Chondrocyte (in vitro differentiated cells): ENCODE data around the gene ITPR3. TPM values are rescaled to one million over a fixed set of nuclear protein-coding genes. Genes with fewer than 3 reads are reported as not detected.

Source experiments
- DNase-seq: peaks from one replicate; pipeline ENCODE4 v3.0.0; 2021; ENCODE audit warnings: mixed read lengths, low spot score
- H3K27ac Mint-ChIP-seq: one replicate; pipeline ENCODE4 v1.8.0; 2021; ENCODE audit warnings: mild to moderate bottlenecking, moderate library complexity, mixed read lengths; ENCODE audit not compliant: unreplicated experiment
- H3K27me3 Mint-ChIP-seq: 2 replicates; pipeline ENCODE4 v1.8.0; 2021; ENCODE audit warnings: low read depth, mixed read lengths
- H3K36me3 Mint-ChIP-seq: 2 replicates; pipeline ENCODE4 v1.8.0; 2021; ENCODE audit warnings: low read depth, mixed read lengths
- H3K4me1 Mint-ChIP-seq: 2 replicates; pipeline ENCODE4 v1.8.0; 2021; ENCODE audit warnings: low read depth, mild to moderate bottlenecking, mixed read lengths
- H3K4me3 Mint-ChIP-seq: one replicate; pipeline ENCODE4 v1.8.0; 2021; ENCODE audit warnings: mild to moderate bottlenecking, moderate library complexity, mixed read lengths; ENCODE audit not compliant: unreplicated experiment
- H3K9me3 Mint-ChIP-seq: 2 replicates; pipeline ENCODE4 v1.8.0; 2021; ENCODE audit warnings: low read depth, mixed read lengths
- total RNA-seq: library from RNA; stranded (reverse); gene quantifications from 3 replicates; pipeline ENCODE4 v1.2.1, GENCODE V29; 2021
- TF ChIP-seq, protein P1 (sequence below): fragments of 200-600 bp; sonication (generic); IDR thresholded peaks from 2 replicates; pipeline ENCODE4 v1.5.0; 2021; ENCODE audit warnings: antibody characterized with exemption, mild to moderate bottlenecking, moderate library complexity

The ITPR3 gene
- total RNA-seq, 1 donor from 2014 or later = 10.0 TPM

DNA sequence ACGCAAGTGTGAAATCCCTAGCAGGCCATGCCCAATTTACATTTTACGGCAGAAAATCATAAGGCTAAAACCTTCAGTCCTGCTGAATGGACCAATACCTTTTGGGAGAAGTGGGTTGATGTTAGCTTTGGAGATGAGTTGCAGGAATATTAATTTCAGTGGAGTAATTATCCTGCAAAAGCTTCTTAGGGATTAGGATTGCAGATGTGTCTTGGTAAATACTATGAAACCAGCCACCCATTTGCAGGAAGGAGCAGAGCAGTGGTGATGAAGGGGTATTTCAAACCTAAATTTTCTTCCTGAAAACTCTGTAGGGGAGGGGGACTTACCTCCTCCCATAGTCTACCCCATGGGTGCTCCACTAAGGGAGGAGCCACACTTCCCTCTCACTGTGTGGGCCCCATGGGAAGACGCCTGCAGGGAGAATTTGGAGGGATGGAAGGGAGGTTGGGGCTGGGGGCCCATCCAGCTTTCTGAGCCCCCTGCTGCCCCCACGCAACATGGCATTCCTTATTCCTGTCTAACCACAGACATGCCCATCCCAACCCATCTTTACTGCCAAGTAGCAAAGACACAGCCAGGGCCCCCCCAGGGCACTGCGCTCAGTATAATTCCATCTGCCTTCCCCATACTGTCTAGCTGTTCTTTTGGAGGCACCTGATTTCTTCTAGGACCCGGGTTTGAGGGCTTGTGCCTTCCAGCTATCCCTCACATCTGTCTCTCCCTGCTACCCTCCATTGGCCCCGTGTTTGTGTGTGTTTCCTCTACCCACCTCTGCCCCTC, 105.0 kb downstream of the ITPR3 start:
- no peak for DNase-seq
- Mint-ChIP-seq H3K36me3 (peaks cover 6% of the 10 kb centered on the region), H3K9me3 (no peaks in the 10 kb centered on the region), H3K4me3 (no peak overlapping the region), H3K27me3 (peaks cover 2% of the 10 kb centered on the region), H3K27ac (no peak overlapping the region), H3K4me1 (no peaks in the 10 kb centered on the region)
- TF ChIP-seq, protein P1, sequence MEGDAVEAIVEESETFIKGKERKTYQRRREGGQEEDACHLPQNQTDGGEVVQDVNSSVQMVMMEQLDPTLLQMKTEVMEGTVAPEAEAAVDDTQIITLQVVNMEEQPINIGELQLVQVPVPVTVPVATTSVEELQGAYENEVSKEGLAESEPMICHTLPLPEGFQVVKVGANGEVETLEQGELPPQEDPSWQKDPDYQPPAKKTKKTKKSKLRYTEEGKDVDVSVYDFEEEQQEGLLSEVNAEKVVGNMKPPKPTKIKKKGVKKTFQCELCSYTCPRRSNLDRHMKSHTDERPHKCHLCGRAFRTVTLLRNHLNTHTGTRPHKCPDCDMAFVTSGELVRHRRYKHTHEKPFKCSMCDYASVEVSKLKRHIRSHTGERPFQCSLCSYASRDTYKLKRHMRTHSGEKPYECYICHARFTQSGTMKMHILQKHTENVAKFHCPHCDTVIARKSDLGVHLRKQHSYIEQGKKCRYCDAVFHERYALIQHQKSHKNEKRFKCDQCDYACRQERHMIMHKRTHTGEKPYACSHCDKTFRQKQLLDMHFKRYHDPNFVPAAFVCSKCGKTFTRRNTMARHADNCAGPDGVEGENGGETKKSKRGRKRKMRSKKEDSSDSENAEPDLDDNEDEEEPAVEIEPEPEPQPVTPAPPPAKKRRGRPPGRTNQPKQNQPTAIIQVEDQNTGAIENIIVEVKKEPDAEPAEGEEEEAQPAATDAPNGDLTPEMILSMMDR = no peak

GRCh38 chr6:33726696-33727095, 105.6 kb downstream of the ITPR3 start:
- no peak overlapping the region for H3K4me3 Mint-ChIP-seq
- no peak overlapping the region for H3K27ac Mint-ChIP-seq
- peaks cover 2% of the 10 kb centered on the region for H3K27me3 Mint-ChIP-seq
- peak; percentile 86 for DNase-seq
- H3K36me3 Mint-ChIP-seq = peaks cover 6% of the 10 kb centered on the region
- H3K9me3 Mint-ChIP-seq = no peaks in the 10 kb centered on the region
- TF ChIP-seq, protein P1 = no peak
- H3K4me1 Mint-ChIP-seq = no peaks in the 10 kb centered on the region

DNA sequence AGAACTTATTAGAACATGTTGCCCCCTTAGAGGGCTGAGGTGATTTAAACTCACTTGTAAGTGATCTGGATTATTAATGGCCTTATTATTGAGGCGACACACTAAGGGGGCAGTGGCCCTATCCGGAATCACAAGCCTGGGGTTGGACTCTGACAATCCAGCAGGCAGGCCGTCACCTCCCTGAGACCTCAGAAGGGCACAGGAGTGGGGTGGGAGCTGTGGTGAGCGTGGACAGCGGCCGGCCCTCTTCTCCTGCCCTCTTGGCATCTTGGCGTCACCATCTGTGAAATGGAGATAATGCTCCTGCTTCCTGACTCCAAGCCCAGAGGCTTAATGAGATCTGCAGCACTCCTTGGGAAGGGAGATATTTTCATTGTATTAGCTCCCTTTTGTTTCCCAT, 106.0 kb downstream of the ITPR3 start:
- no peaks in the 10 kb centered on the region for H3K4me1 Mint-ChIP-seq
- peak; percentile 71 for DNase-seq
- TF ChIP-seq, protein P1 = no peak
- H3K36me3 Mint-ChIP-seq = peaks cover 6% of the 10 kb centered on the region
- no peak overlapping the region for H3K27ac Mint-ChIP-seq
- no peak overlapping the region for H3K4me3 Mint-ChIP-seq
- peaks cover 2% of the 10 kb centered on the region for H3K27me3 Mint-ChIP-seq
- no peaks in the 10 kb centered on the region for H3K9me3 Mint-ChIP-seq

- no peaks in the 10 kb centered on the region for H3K9me3 Mint-ChIP-seq
- DNase-seq = no peak
- H3K4me3 Mint-ChIP-seq = no peak overlapping the region
- TF ChIP-seq, protein P1 = no peak
- H3K27ac Mint-ChIP-seq = no peak overlapping the region
- H3K36me3 Mint-ChIP-seq = peaks cover 6% of the 10 kb centered on the region
- H3K27me3 Mint-ChIP-seq = peaks cover 2% of the 10 kb centered on the region
- H3K4me1 Mint-ChIP-seq = no peaks in the 10 kb centered on the region
Measured at GRCh38 chr6:33727932-33728331, 106.8 kb downstream of the ITPR3 start.

GRCh38 chr6:33728438-33728837, 107.3 kb downstream of the ITPR3 start:
- Mint-ChIP-seq H3K9me3 (no peaks in the 10 kb centered on the region), H3K27ac (no peak overlapping the region), H3K4me3 (no peak overlapping the region), H3K4me1 (no peaks in the 10 kb centered on the region), H3K27me3 (peaks cover 2% of the 10 kb centered on the region), H3K36me3 (peaks cover 6% of the 10 kb centered on the region)
- DNase-seq = no peak
- TF ChIP-seq, protein P1 = no peak
